HepG2 (cell line): ENCODE results near the gene CRYAB. TPM values are rescaled to one million over a fixed set of nuclear protein-coding genes. Genes with fewer than 3 reads are reported as not detected.
A peak's percentile ranks its signal among the peaks of the same experiment; 100 is the strongest.
"Not testable (repeated sequence)": the region's sequence is repeated elsewhere in the genome, so short reads cannot be mapped to it uniquely, and the experiment has no call there.

Experiments used
- ATAC-seq: fragments of 200-7000 bp; cut with Tn5 transposase; 3 replicates; pipeline ENCODE4 v1.9.1; 2020; ENCODE audit warnings: mild to moderate bottlenecking, moderate library complexity
- BruUV-seq: library from RNA; stranded (reverse); fragments of 400-500 nt; replicated peaks from 2 replicates; lab custom pipeline; 2021; lab: Mats Ljungman, UMichigan
- CTCF ChIA-PET: fragments of 300-600 bp; formaldehyde crosslinking; extraction: SDS; loops from one replicate; lab custom pipeline; 2021; ENCODE audit warnings: low total read pairs, inconsistent platforms, low intra/inter-chr PET ratio; lab: Yijun Ruan, JAX
- POLR2A ChIA-PET: fragments of 350-600 bp; sonication (Branson Sonifier 250); formaldehyde crosslinking; loops from one replicate; lab custom pipeline; 2020; ENCODE audit warnings: antibody characterized with exemption, inconsistent platforms; lab: Yijun Ruan, JAX
- DNase-seq: peaks from one replicate; pipeline ENCODE4 v3.0.0-alpha.2; 2015; ENCODE audit warnings: low spot score
- FAIRE-seq: peaks from 3 replicates; lab custom pipeline; 2011; peaks lifted over from hg19 to GRCh38; lab: Jason Lieb, UNC
- H2AFZ ChIP-seq: one replicate; pipeline ENCODE4 v1.6.1; 2011; ENCODE audit warnings: low read length, inconsistent platforms
- H3K27ac ChIP-seq: fragments of 300-600 bp; 3 replicates; pipeline ENCODE4 v1.8.0; 2011; ENCODE audit warnings: mixed run types, mild to moderate bottlenecking, mixed read lengths, low read length, inconsistent platforms; ENCODE audit not compliant: insufficient read depth; ENCODE audit errors: extremely low read length
- H3K27me3 ChIP-seq, 2 experiments: fragments of 200-600 bp in 1 of 2; 2 replicates in 1 of 2; 3 replicates in 1 of 2; pipeline versions ENCODE4 v1.6.0 to v1.8.0; 2011; ENCODE audit warnings: low read length in 2 of 2, mild to moderate bottlenecking in 2 of 2, moderate library complexity in 2 of 2, inconsistent platforms in 1 of 2; ENCODE audit not compliant: insufficient read depth in 2 of 2, control insufficient read depth in 1 of 2
- H3K36me3 ChIP-seq, 2 experiments: fragments of 200-600 bp in 1 of 2; replicated peaks in 1 of 2; 2 replicates in 1 of 2; 3 replicates in 1 of 2; pipeline versions ENCODE4 v1.5.1 to v1.8.0; 2011; ENCODE audit warnings: low read length in 2 of 2, inconsistent platforms in 1 of 2; ENCODE audit not compliant: insufficient read depth in 2 of 2, control insufficient read depth in 1 of 2
- H3K4me1 ChIP-seq: 2 replicates; pipeline ENCODE4 v1.5.1; 2012; ENCODE audit warnings: low read length, inconsistent platforms; ENCODE audit not compliant: insufficient read depth
- H3K4me2 ChIP-seq: 2 replicates; pipeline ENCODE4 v1.6.0; 2011; ENCODE audit warnings: low read depth, low read length, inconsistent platforms
- H3K4me3 ChIP-seq, 3 experiments: fragments of 200-600 bp in 1 of 3; sonication (generic), shearing (Covaris generic) in 1 of 3; replicated peaks in 1 of 3; 2 replicates each; pipeline ENCODE4 v1.5.1; 2011 to 2016; ENCODE audit warnings: low read length in 3 of 3, inconsistent platforms in 2 of 3, low read depth in 2 of 3, mild to moderate bottlenecking in 2 of 3, control low read depth in 1 of 3, mixed read lengths in 1 of 3; ENCODE audit not compliant: insufficient read depth in 1 of 3
- H3K79me2 ChIP-seq: one replicate; pipeline ENCODE4 v1.6.1; 2011; ENCODE audit warnings: low read length, inconsistent platforms; ENCODE audit not compliant: insufficient read depth
- H3K9ac ChIP-seq: 2 replicates; pipeline ENCODE4 v1.6.0; 2011; ENCODE audit warnings: mild to moderate bottlenecking, low read depth, low read length, inconsistent platforms; ENCODE audit not compliant: insufficient read depth
- H3K9me3 ChIP-seq: 2 replicates; pipeline ENCODE4 v1.5.1; 2012; ENCODE audit warnings: mild to moderate bottlenecking, low read length
- H4K20me1 ChIP-seq: 2 replicates; pipeline ENCODE4 v1.6.0; 2011; ENCODE audit warnings: inconsistent platforms, mild to moderate bottlenecking, low read length, moderate library complexity; ENCODE audit not compliant: insufficient read depth
- ATF7 ChIP-seq, 2 experiments: fragments of 450-650 bp in 1 of 2; sonication (generic) in 1 of 2; formaldehyde crosslinking in 1 of 2; IDR thresholded peaks; 2 replicates each; pipeline versions ENCODE4 v1.4.0 to v1.6.1; 2016 to 2020; ENCODE audit warnings: antibody characterized with exemption in 1 of 2, mild to moderate bottlenecking in 1 of 2, missing genetic modification reagents in 1 of 2
- CEBPB ChIP-seq: IDR thresholded peaks from 2 replicates; pipeline ENCODE4 v1.6.1; 2011; ENCODE audit warnings: low read depth, low read length, improper control_type of control experiment, borderline replicate concordance
- TBX3 ChIP-seq: fragments of 450-650 bp; IDR thresholded peaks from 2 replicates; pipeline ENCODE4 v1.6.1; 2017; ENCODE audit warnings: antibody characterized with exemption, mild to moderate bottlenecking, inconsistent platforms, borderline replicate concordance
- ZKSCAN1 ChIP-seq: fragments of 150-350 bp; IDR thresholded peaks from 2 replicates; pipeline ENCODE4 v1.6.1; 2014; ENCODE audit warnings: low read length
- WGBS: methylation state at CpG from one replicate; pipeline ENCODE4 v1.1.6; 2017; ENCODE audit warnings: low lambda C conversion rate; 5-methylcytosine and 5-hydroxymethylcytosine counted together
- in situ Hi-C: cut with HindIII; loops from 2 replicates; pipeline ENCODE4 v1.10.0; 2017; ENCODE audit warnings: low pct_unique_long_range_greater_than_20kb; ENCODE audit not compliant: extremely low pct_ligation_motif_present
- intact Hi-C: fragments of 100-400 bp; cut with micrococcal nuclease; formaldehyde crosslinking; loops from one replicate; pipeline ENCODE4 v1.10.0; 2022; ENCODE audit not compliant: unreplicated experiment
- polyA plus RNA-seq, 8 experiments: library from polyadenylated mRNA; depleted of rRNA in 3 of 8; stranded (reverse) in 7 of 8; unstranded in 1 of 8; fragments of >200 nt; fragmentation: Illumina TruSeq in 4 of 8; extraction: Trizol in 4 of 8; gene quantifications; 2 replicates each; pipeline versions ENCODE4 v1.2.1 to v1.2.3, GENCODE V29; 2011 to 2016; ENCODE audit warnings: low read depth in 4 of 8, missing spikeins in 1 of 8, mixed read lengths in 1 of 8; ENCODE audit not compliant: insufficient read depth in 1 of 8
- total RNA-seq, 5 experiments: library from RNA; depleted of rRNA; stranded (reverse); fragments of >200 nt; fragmentation: Illumina TruSeq; extraction: Trizol; gene quantifications; 2 replicates each; pipeline ENCODE4 v1.2.3, GENCODE V29; 2016; ENCODE audit warnings: low read depth in 1 of 5

Gene CRYAB
- total and polyA plus RNA-seq, 2 of the 13 experiments (the other 11 are each of a cell fraction or from before 2014, with no cell fraction given) = 0.55 to 1.1 TPM

DNA sequence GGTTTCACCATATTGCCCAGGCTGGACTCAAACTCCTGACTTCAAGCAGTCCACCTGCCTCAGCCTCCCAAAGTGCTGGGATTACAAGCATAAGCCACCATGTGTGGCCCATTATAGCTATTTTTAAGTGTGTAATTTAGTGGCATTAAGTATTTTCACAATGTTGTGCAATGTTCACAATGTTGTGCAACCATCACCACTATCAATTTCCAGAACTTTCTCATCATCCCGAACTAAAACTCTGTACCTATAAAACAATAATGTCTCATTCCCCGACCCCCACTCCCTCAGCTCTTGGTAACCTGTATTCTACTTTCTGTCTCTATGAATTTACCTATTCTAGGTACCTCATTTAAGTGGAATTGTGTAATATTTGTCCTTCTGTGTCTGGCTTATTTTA, 24.7 kb downstream of the CRYAB start:
- no peaks in the 10 kb centered on the region for H3K36me3 ChIP-seq
- H3K9me3 ChIP-seq = no peaks in the 10 kb centered on the region
- no peak overlapping the region for H3K4me3 ChIP-seq
- no peaks in the 10 kb centered on the region for H3K4me1 ChIP-seq
- no peak overlapping the region for H2AFZ ChIP-seq
- ATAC-seq (no peak), DNase-seq (no peak), FAIRE-seq (no peak)
- intact Hi-C loops = no loop called here
- 64% methylated on average over 2 of the region's 2 CpGs for WGBS
- TF ChIP-seq ZKSCAN1 = no peak
- peak; percentile 83 for TF ChIP-seq CEBPB
- no peak for TF ChIP-seq ATF7 (IDR thresholded peaks at IDR 0.05)
- no peak for TF ChIP-seq ATF7 (CRISPR knock-in tag; IDR thresholded peaks at IDR 0.05)
- H4K20me1 ChIP-seq = no peaks in the 10 kb centered on the region
- CTCF ChIA-PET = no interaction called here
- no peaks in the 10 kb centered on the region for H3K27me3 ChIP-seq
- H3K4me2 ChIP-seq = no peak overlapping the region
- in situ Hi-C loops = no loop called here
- no peaks in the 10 kb centered on the region for H3K79me2 ChIP-seq
- POLR2A ChIA-PET = no interaction called here
- H3K9ac ChIP-seq = no peak overlapping the region
- H3K27ac ChIP-seq = no peak overlapping the region
- BruUV-seq = no TSS peak

DNA sequence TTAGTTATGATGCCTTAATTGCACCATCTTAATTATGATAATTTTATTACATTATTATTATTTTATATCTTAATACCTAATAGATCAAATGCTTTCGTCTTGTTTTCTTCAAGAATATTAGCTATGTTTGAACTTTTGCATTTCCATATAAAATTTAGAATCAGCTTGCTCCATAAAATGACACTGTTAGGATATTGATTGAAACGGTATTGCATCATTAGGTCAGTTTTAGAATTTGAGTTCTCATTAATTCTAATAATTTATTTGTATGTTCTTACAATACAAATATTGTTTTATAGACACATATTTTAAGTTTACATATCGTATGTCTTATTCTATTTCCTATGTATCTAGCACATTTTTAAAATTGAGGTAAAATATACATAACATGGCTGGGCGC, 25.5 kb downstream of the CRYAB start:
- ChIA-PET CTCF (no interaction called here), POLR2A (interaction anchor here (1.0 kb wide), 1 partner anchor 31 kb away, joined by 3 read pairs; no protein-coding TSS in a partner anchor)
- 81% methylated on average over 4 of the region's 4 CpGs for WGBS
- ATAC-seq (no peak), FAIRE-seq (no peak), DNase-seq (no peak)
- no peaks in the 10 kb centered on the region for H4K20me1 ChIP-seq
- in situ Hi-C loops (no loop called here), intact Hi-C loops (no loop called here)
- BruUV-seq = no TSS peak
- no peaks in the 10 kb centered on the region for H3K36me3 ChIP-seq
- H3K9me3 ChIP-seq = no peaks in the 10 kb centered on the region
- no peaks in the 10 kb centered on the region for H3K79me2 ChIP-seq
- no peak overlapping the region for H2AFZ ChIP-seq
- H3K27ac ChIP-seq = no peak overlapping the region
- H3K4me1 ChIP-seq = no peaks in the 10 kb centered on the region
- H3K9ac ChIP-seq = no peak overlapping the region
- no peak overlapping the region for H3K4me3 ChIP-seq
- TF ChIP-seq TBX3 = no peak
- TF ChIP-seq CEBPB = 0 out of 2 replicates have a peak, but pooled peaks have one; percentile 15
- no peak overlapping the region for H3K4me2 ChIP-seq
- H3K27me3 ChIP-seq = no peaks in the 10 kb centered on the region

DNA sequence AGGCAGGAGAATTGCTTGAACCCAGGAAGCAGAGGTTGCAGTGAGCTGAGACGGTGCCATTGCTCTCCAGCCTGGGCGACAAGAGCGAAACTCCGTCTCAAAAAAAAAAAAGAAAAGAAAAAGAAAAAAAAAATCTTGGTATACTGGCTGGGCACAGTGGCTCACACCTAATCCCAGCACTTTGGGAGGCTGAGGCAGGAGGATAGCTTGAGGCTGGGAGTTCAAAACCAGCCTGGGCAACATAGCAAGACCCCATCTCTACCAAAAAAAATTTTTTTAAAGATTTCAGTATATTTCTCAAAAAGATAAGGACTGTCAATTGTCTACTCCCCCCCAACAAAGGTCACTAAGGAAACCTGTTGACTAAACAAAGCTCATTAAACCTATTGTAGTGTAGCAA, 26.5 kb downstream of the CRYAB start:
- intact Hi-C loops, FAIRE-seq, H3K4me1 ChIP-seq, H3K9ac ChIP-seq, in situ Hi-C loops, H3K9me3 ChIP-seq, H3K27ac ChIP-seq, ATAC-seq, H3K27me3 ChIP-seq, H2AFZ ChIP-seq, H3K4me2 ChIP-seq, H4K20me1 ChIP-seq, H3K36me3 ChIP-seq, H3K79me2 ChIP-seq, H3K4me3 ChIP-seq, CTCF ChIA-PET, DNase-seq, BruUV-seq: not testable (repeated sequence)
- 85% methylated on average over 4 of the region's 4 CpGs for WGBS
- POLR2A ChIA-PET = interaction anchor here (1.0 kb wide), 1 partner anchor 42 kb away, joined by 3 read pairs; no protein-coding TSS in a partner anchor
